Activated CD4-positive, alpha-beta T cell treated with anti-CD3 and anti-CD28 coated beads for 36 hours (primary cell): ENCODE measurements around the gene CAMTA1. TPM values are rescaled to one million over a fixed set of nuclear protein-coding genes. Genes with fewer than 3 reads are reported as not detected.
"Not testable (repeated sequence)": the region's sequence is repeated elsewhere in the genome, so short reads cannot be mapped to it uniquely, and the experiment has no call there.

Experiments
- ATAC-seq: fragments of 200-7000 bp; cut with Tn5 transposase; one replicate; pipeline ENCODE4 v1.10.0; 2021; ENCODE audit warnings: mild to moderate bottlenecking, moderate library complexity
- CTCF ChIA-PET: fragments of 350-600 bp; sonication (Branson Sonifier 250); formaldehyde crosslinking; loops from one replicate; lab custom pipeline; 2021; ENCODE audit warnings: antibody characterized with exemption; lab: Charles Lee
- POLR2A ChIA-PET: fragments of 350-600 bp; sonication (Branson Sonifier 250); formaldehyde crosslinking; loops from one replicate; lab custom pipeline; 2021; ENCODE audit warnings: antibody characterized with exemption, inconsistent platforms; lab: Charles Lee
- DNase-seq: peaks from one replicate; pipeline ENCODE4 v3.0.0-alpha.2; 2020
- H3K27ac Mint-ChIP-seq: one replicate; pipeline ENCODE4 v1.8.0; 2021; ENCODE audit warnings: mixed read lengths
- H3K27me3 Mint-ChIP-seq: one replicate; pipeline ENCODE4 v1.8.0; 2021; ENCODE audit warnings: mixed read lengths
- H3K36me3 Mint-ChIP-seq: one replicate; pipeline ENCODE4 v1.8.0; 2021; ENCODE audit warnings: low read depth, mixed read lengths
- H3K4me1 Mint-ChIP-seq: one replicate; pipeline ENCODE4 v1.8.0; 2021; ENCODE audit warnings: mixed read lengths
- H3K4me3 Mint-ChIP-seq: one replicate; pipeline ENCODE4 v1.8.0; 2021; ENCODE audit warnings: mild to moderate bottlenecking, moderate library complexity, mixed read lengths
- H3K9me3 Mint-ChIP-seq: one replicate; pipeline ENCODE4 v1.8.0; 2021; ENCODE audit warnings: low read depth, mixed read lengths
- intact Hi-C, 2 experiments: fragments of 100-400 bp; cut with DNase I in 1 of 2; cut with micrococcal nuclease in 1 of 2; formaldehyde crosslinking; loops; one replicate each; pipeline versions ENCODE4 v1.14.2 to v1.15.1; 2022 to 2024; cut with DNase I, micrococcal nuclease
- total RNA-seq, 2 experiments: library from RNA; stranded (reverse); gene quantifications; one replicate each; pipeline ENCODE4 v1.2.3, GENCODE V29; 2021

Gene CAMTA1
- total RNA-seq, 2 experiments from 2014 or later: 62.3 to 76.7 TPM

GRCh38 chr1:7692005-7692404, 906.8 kb downstream of the CAMTA1 start:
- Mint-ChIP-seq H3K4me1 (no peaks in the 10 kb centered on the region), H3K9me3 (peaks cover 11% of the 10 kb centered on the region), H3K36me3 (no peaks in the 10 kb centered on the region), H3K4me3 (no peak overlapping the region), H3K27me3 (peaks cover 8% of the 10 kb centered on the region), H3K27ac (no peak overlapping the region)
- POLR2A ChIA-PET: no interaction called here
- DNase-seq: no peak
- intact Hi-C loops: no loop called here
- CTCF ChIA-PET: no interaction called here
- no peak for ATAC-seq

- H3K9me3 Mint-ChIP-seq: peaks cover 11% of the 10 kb centered on the region
- CTCF ChIA-PET, intact Hi-C loops, H3K27me3 Mint-ChIP-seq, H3K36me3 Mint-ChIP-seq, ATAC-seq, DNase-seq, H3K4me3 Mint-ChIP-seq, H3K27ac Mint-ChIP-seq, H3K4me1 Mint-ChIP-seq, POLR2A ChIA-PET: not testable (repeated sequence)
These were observed 907.8 kb downstream of the CAMTA1 start for GRCh38 chr1:7693037-7693436.

GRCh38 chr1:7693662-7694061, 908.4 kb downstream of the CAMTA1 start:
- DNase-seq: no peak
- ATAC-seq: no peak
- peaks cover under 1% of the 10 kb centered on the region for H3K4me1 Mint-ChIP-seq
- ChIA-PET CTCF (interaction anchor here (0.5 to 0.7 kb wide), 2 partner anchors 33 to 142 kb away, joined by 3 read pairs; no protein-coding TSS in a partner anchor), POLR2A (no interaction called here)
- intact Hi-C loops: no loop called here
- peaks cover 11% of the 10 kb centered on the region for H3K9me3 Mint-ChIP-seq
- H3K36me3 Mint-ChIP-seq: no peaks in the 10 kb centered on the region
- H3K27me3 Mint-ChIP-seq: peaks cover 8% of the 10 kb centered on the region
- no peak overlapping the region for H3K4me3 Mint-ChIP-seq
- no peak overlapping the region for H3K27ac Mint-ChIP-seq

GRCh38 chr1:7694600-7695496, 909.6 kb downstream of the CAMTA1 start:
- Mint-ChIP-seq H3K4me3 (no peak overlapping the region), H3K9me3 (peaks cover 11% of the 10 kb centered on the region), H3K27me3 (peaks cover 8% of the 10 kb centered on the region), H3K36me3 (no peaks in the 10 kb centered on the region), H3K4me1 (peaks cover 12% of the 10 kb centered on the region), H3K27ac (no peak overlapping the region)
- ChIA-PET CTCF (interaction anchor here (0.7 to 1.1 kb wide), 3 partner anchors 25 to 58 kb away, joined by 3 read pairs; no protein-coding TSS in a partner anchor), POLR2A (interaction anchor here (1.2 kb wide), 1 partner anchor 10 kb away, joined by 3 read pairs; no protein-coding TSS in a partner anchor)
- ATAC-seq (no peak), DNase-seq (no peak)
- intact Hi-C loops: no loop called here

- H3K27me3 Mint-ChIP-seq: peaks cover 11% of the 10 kb centered on the region
- no peak overlapping the region for H3K4me3 Mint-ChIP-seq
- ChIA-PET POLR2A (interaction anchor here (1.2 kb wide), 1 partner anchor 9 kb away, joined by 3 read pairs; no protein-coding TSS in a partner anchor), CTCF (interaction anchor here (0.8 to 1.1 kb wide), 2 partner anchors 26 to 57 kb away, joined by 3 read pairs; no protein-coding TSS in a partner anchor)
- DNase-seq: no peak
- H3K9me3 Mint-ChIP-seq: peaks cover 11% of the 10 kb centered on the region
- H3K36me3 Mint-ChIP-seq: no peaks in the 10 kb centered on the region
- H3K4me1 Mint-ChIP-seq: peaks cover 13% of the 10 kb centered on the region
- intact Hi-C loops: no loop called here
- H3K27ac Mint-ChIP-seq: no peak overlapping the region
- no peak for ATAC-seq
These were observed 910.4 kb downstream of the CAMTA1 start for GRCh38 chr1:7695497-7696117.

GRCh38 chr1:7698641-7699040, 913.4 kb downstream of the CAMTA1 start:
- H3K27ac Mint-ChIP-seq: no peak overlapping the region
- ChIA-PET POLR2A (no interaction called here), CTCF (interaction anchor here (0.8 to 1.2 kb wide), 3 partner anchors 19 to 54 kb away, joined by 3 read pairs; no protein-coding TSS in a partner anchor)
- intact Hi-C loops: no loop called here
- H3K9me3 Mint-ChIP-seq: peaks cover 4% of the 10 kb centered on the region
- no peak overlapping the region for H3K4me3 Mint-ChIP-seq
- DNase-seq (no peak), ATAC-seq (peak; percentile 60)
- peaks cover 14% of the 10 kb centered on the region for H3K4me1 Mint-ChIP-seq
- peaks cover 20% of the 10 kb centered on the region for H3K27me3 Mint-ChIP-seq
- H3K36me3 Mint-ChIP-seq: no peaks in the 10 kb centered on the region

- intact Hi-C loops: loop anchor here in 1 of 2 experiments (10.0 kb wide), 1 partner anchor 918 kb away; the partner anchor contains the start of gene CAMTA1
- no peak overlapping the region for H3K4me3 Mint-ChIP-seq
- ATAC-seq: no peak
- H3K4me1 Mint-ChIP-seq: peaks cover 26% of the 10 kb centered on the region
- ChIA-PET CTCF (no interaction called here), POLR2A (no interaction called here)
- peaks cover 2% of the 10 kb centered on the region for H3K36me3 Mint-ChIP-seq
- H3K9me3 Mint-ChIP-seq: no peaks in the 10 kb centered on the region
- no peak for DNase-seq
- H3K27ac Mint-ChIP-seq: no peak overlapping the region
- peaks cover 35% of the 10 kb centered on the region for H3K27me3 Mint-ChIP-seq
These were observed 917.1 kb downstream of the CAMTA1 start for GRCh38 chr1:7702365-7702764.

- Mint-ChIP-seq H3K4me3 (peak overlapping the region; percentile 52), H3K4me1 (peaks cover 26% of the 10 kb centered on the region), H3K27me3 (peaks cover 38% of the 10 kb centered on the region), H3K9me3 (no peaks in the 10 kb centered on the region), H3K27ac (no peak overlapping the region), H3K36me3 (peaks cover 2% of the 10 kb centered on the region)
- ATAC-seq: peak; percentile 4
- DNase-seq: peak; percentile 41
- POLR2A ChIA-PET: interaction anchor here (1.2 kb wide), 1 partner anchor 8 kb away, joined by 3 read pairs; no protein-coding TSS in a partner anchor
- CTCF ChIA-PET: interaction anchor here (0.7 to 1.4 kb wide), 7 partner anchors 24 to 142 kb away, joined by 3 to 7 read pairs (median 5); no protein-coding TSS in a partner anchor
- intact Hi-C loops: loop anchor here in 1 of 2 experiments (1.0 to 10.0 kb wide), 5 partner anchors 23 to 919 kb away; partner anchors contain the start of genes CAMTA1 and VAMP3
These were observed 918.3 kb downstream of the CAMTA1 start for GRCh38 chr1:7703321-7704213.

GRCh38 chr1:7704214-7705047, 919.2 kb downstream of the CAMTA1 start:
- peaks cover 2% of the 10 kb centered on the region for H3K36me3 Mint-ChIP-seq
- POLR2A ChIA-PET: interaction anchor here (0.5 to 1.2 kb wide), 2 partner anchors 9 to 240 kb away, joined by 3 to 5 read pairs; no protein-coding TSS in a partner anchor
- peak; percentile 98 for ATAC-seq
- peaks cover 18% of the 10 kb centered on the region for H3K4me1 Mint-ChIP-seq
- H3K27me3 Mint-ChIP-seq: peaks cover 44% of the 10 kb centered on the region
- H3K9me3 Mint-ChIP-seq: no peaks in the 10 kb centered on the region
- H3K27ac Mint-ChIP-seq: no peak overlapping the region
- peak; percentile 95 for DNase-seq
- intact Hi-C loops: loop anchor here in 1 of 2 experiments (1.0 to 10.0 kb wide), 5 partner anchors 24 to 920 kb away; partner anchors contain the start of genes CAMTA1 and VAMP3
- H3K4me3 Mint-ChIP-seq: peak overlapping the region; percentile 61
- CTCF ChIA-PET: interaction anchor here (0.7 to 1.4 kb wide), 8 partner anchors 19 to 141 kb away, joined by 3 to 7 read pairs (median 4); no protein-coding TSS in a partner anchor
